HuH-7.5 (cell line): Measurements from ENCODE around the gene AIFM2.
A peak's percentile ranks its signal among the peaks of the same experiment; 100 is the strongest.
"Not testable (repeated sequence)": the region's sequence is repeated elsewhere in the genome, so short reads cannot be mapped to it uniquely, and the experiment has no call there.

Experiments
- DNase-seq: peaks from one replicate; pipeline ENCODE4 v3.0.0; 2011; ENCODE audit warnings: low spot score

AIFM2 gene

GRCh38 chr10:70132098-70133029, at the start of gene AIFM2:
AIFM2 (minus strand) TSS chr10:70132825; CDS start chr10:70124084, 8,741 bp downstream.
- DNase-seq = peak; percentile 78

- not testable (repeated sequence) for DNase-seq
Observed at GRCh38 chr10:70179209-70179608, 46.6 kb upstream of the AIFM2 start.

DNA sequence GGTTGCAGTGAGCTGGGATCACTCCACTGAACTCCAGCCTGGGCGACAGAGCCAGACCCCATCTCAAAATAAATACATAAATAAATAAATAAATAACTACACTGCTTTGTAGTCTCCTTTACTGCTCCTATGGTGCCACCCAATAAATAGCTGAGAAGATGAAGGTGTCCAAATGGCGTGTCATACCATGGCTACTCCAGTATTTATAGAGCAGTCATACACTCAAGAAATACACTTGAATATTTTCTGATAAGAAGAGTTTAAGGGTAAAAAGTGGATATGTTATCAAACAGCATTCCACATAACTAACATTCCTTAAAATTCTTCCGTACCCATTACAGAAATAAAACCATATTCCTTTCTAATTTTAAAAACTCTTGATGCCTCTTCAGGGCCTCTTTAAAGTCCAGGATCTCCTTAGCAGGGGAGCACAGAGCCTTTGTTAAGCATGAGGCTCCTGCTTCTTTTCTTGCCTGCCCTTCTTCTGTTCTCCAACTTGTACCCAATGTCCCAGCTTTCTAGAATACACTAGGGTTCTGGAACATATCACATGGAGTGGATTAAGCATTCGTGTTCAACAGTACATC, 45.6 kb upstream of the AIFM2 start:
- DNase-seq = no peak

- no peak for DNase-seq
Observed at GRCh38 chr10:70176441-70176840, 43.8 kb upstream of the AIFM2 start.

DNA sequence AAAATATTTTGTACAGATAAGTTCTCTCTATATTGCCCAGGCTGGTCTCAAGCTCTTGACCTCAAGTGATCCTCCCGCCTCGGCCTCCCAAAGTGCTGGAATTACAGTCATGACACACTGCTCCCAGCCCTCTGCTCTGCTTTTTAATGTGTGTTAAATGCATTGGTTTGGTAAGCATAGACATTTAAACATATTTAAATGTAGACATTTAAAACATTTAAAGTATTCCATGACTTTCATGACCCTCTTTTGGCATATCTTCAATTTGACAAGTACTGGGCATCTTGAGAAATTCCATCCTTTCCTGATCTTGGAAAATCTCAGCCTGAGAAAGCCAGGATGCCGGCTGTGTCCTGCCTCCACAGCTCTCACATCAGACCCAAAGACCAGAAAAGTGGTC, 42.9 kb upstream of the AIFM2 start:
- no peak for DNase-seq

- DNase-seq = no peak
Observed at GRCh38 chr10:70174058-70174741, 41.6 kb upstream of the AIFM2 start.

DNA sequence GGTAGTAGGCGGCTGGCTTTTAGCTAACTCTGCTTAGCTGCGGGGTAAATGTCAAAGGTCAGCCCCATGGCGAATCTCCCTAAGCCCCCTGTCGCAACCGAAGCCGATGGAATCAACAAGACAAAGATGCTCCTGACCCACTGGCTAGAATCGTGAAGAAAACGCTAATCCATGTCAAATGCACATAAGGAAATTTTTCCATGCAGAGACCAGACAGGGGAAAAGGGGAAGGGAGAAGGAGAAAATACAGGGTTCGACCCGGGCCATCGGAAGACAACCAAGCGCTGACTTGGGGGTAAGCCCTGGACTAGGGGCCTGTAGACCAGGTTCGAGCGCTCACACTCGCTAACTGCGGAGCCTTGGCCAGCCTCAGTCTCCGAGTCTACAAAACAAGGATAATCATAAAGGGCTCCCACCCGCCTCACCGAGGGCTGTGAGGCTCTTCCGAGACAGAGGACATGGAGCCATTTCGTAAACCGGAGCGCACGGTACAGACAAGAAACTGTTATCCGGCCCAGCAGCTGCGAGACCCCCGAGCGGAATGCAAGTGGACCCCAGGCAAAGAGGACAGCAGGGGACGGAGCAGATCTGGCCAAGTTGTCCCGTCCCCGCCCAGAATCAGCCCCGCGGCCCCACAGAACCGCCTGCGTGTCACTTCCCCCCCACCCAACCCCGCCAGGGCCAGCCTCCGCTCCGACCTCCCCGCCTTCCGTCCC, 37.2 kb upstream of the AIFM2 start:
- DNase-seq = no peak

DNA sequence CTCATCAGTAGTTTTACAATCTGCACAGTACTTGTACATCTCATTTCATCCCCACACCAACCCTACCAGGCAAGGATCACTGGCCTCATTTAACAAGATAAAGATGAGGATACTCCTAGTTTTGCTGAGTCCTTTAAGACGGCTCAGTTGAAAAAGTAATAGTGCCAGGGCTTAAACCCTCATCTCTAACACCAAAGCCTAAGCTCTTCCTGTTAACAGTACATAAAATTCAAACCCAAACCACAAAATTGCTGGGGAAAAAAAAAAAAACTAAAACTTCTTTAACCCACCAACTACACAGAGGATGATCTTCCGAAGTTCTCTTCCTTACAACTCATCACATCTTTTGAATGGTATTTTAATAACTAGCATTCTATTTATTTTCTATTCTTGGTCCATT, 36.4 kb upstream of the AIFM2 start:
- DNase-seq = no peak

GRCh38 chr10:70167246-70167645, 34.6 kb upstream of the AIFM2 start:
- DNase-seq = no peak

DNA sequence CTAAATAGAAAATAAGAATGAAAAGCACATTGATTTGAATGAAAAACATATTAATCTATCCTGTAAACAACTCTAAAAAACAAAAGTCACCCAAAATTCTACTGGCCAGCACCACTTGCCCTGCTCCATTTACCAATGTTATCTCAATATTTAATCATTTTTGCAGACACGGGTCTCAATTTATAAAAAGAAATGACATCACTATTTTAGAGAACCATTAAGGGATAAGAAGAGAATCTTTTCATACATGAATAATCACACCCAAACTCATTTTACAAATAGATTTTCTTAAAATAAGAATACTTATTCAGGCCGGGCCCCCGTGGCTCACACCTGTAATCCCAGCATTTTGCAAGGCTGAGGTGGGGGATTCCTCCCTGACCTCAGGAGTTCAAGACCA, 33.8 kb upstream of the AIFM2 start:
- no peak for DNase-seq

DNA sequence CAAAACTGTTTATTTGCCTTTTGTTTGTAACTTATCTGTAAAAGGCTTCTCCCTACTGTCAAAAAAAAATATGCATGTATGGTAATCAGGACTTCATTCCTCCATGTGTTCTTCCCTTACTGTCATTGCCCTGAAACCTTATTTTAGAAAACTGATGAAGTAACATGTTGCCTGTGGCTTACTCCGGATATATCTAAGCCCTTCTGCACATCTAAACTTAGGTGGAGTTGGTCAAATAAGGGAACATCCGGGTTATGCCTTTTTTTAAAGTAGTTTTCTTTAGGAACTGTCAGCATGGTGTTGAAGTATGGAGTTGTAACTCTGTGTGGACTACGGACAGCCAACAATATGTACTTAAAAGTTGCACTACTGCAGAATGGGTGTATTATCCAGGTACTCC, 31.5 kb upstream of the AIFM2 start:
- no peak for DNase-seq

DNA sequence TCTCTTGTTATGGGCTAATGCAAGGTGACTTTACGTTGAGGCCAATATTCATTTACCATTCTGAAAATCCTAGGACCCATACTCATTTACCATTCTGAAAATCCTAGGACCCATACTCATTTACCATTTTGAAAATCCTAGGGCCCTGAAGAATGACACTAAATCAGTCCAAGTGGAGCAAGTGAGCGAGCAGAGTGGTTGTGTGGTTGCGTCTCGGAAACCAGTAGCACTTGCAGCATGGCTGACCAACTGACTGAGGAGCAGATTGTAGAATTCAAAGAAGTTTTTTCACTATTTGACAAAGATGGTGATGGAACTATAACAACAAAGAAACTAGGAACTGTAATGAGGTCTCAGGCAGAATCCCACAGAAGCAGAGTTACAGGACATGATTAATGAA, 30.8 kb upstream of the AIFM2 start:
- no peak for DNase-seq

DNA sequence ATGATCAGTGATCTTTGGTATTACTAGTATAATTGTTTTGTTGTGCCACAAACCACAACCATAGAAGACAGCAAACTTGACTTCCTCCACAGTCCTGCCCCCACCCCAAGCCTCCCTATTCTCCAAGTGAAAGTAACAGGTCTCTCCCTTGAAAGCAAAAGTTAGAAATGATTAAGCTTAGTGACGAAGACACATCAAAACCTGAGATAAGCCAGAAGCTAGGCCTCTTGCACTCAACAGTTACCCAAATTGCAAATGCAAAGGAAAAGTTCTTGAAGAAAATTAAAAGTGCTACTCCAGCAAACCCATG, 30.2 kb upstream of the AIFM2 start:
- DNase-seq = no peak

DNA sequence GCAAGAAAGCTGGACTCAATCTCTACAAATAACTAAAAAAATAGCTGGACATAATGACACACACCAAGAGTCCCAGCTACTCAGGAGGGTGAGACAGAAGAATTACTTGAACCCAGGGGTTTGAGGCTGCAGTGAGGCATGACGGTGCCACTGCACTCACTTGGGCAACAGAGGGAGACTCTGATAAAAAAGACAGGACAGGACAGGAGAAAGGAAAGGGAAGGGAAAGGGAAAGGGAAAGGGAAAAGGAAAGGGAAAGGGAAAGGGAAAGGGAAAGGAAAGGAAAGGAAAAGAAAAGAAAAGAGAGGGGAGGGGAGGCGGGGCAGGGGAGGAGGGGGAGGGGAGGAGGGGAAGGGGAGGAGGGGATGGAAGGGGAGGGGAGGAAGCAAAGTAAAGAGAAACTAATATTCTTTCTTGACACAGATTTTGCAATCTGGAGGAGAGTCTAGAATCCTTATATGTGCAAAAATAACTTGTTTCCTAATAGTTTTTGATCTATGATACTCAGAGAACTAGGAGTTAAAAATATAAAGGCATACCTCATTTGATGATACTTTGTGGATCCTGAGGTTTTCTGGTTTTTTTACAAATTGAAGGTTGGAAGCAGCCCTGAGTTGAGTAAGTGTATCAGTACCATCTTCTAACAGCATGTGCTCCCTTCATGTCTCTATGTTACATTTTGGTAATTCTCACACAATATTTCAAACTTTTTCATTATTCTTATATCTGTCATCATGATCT, 29.7 kb upstream of the AIFM2 start:
- DNase-seq = no peak

GRCh38 chr10:70160798-70161197, 28.2 kb upstream of the AIFM2 start:
- no peak for DNase-seq

- not testable (repeated sequence) for DNase-seq
Observed at GRCh38 chr10:70159366-70159765, 26.7 kb upstream of the AIFM2 start.

DNA sequence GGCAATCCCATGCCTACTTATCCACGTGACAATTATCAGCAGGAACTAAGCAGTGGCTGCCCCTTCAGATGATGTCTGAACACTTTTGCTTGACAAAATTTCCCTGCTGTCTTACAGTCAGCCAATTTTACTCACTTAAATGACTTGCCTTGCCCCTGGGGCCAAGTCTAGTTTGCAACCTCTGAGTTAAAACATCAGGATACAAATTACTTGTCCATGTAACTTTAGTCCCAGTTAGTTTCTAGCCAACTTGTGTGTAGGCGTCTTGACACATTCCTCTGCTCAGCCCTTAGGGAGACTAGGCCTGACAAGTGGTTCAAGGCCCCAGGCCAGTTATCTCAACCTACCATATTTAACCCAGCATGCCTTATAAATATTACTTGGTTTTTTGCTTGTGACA, 25.5 kb upstream of the AIFM2 start:
- no peak for DNase-seq

DNA sequence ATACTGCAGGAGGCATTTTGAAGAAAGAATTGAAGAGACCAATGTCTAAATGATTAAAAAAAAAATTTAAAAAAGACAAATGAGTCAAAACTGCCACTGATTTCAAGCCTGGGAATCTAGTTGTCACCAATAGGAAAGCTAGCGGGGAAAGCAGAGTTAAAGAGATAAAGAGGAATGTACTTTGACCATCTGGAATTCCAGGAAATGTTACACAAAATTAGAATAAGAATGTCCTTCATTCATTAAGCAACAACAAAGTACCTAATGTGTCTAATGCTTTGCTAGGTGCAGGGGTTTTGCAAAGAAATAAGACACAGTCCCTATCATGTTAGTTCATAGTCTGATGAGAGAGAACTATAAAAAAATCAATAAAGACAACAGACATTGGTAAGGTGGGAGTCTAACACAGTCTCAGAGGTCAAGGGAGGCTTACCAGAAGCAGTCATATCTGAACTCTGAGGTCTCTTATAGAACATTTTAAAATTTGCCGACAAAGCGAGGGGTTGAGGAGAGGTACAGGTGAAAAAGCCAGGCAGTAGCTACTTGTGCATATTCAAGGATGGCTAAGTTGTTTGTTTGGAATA, 22.7 kb upstream of the AIFM2 start:
- no peak for DNase-seq

- DNase-seq = no peak
Observed at GRCh38 chr10:70148516-70148915, 15.9 kb upstream of the AIFM2 start.

GRCh38 chr10:70147259-70147625, 14.6 kb upstream of the AIFM2 start:
- DNase-seq = no peak

DNA sequence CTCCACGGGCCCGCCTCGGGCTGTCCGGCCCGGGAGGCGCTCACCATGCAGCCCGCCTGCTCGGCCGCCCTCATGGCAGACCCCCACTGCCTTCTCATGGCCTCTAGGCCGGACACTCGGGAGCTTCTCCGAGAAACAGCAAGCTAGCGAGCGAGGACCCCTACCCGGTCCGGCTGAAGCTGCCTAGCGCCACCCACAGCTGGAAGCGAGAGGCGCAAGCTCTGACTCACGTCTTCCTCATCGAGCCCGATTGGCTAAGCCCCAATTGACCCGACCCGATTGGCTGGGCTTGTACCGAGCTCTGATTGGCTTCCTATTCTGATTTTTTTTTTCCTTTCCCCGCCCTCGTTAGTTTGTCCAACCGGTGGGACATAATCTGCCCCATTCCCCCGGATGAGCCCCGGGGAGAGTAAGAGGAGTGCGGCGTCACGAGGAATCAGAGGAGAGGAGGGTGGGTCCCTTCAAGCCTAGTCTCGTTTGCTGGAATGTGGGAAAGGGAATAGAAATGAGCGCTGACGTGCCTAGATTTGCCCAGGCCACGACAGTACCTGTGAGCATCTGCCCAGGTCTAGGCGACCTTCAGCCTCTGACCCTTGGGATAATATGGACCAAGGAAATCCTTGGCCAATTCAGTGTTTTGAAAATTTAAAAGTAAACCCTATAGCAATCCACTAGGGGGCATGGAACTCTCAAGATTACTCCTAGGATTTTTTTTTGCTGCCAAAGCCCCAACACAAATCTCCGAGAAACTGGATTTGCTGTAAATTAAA, 14.0 kb upstream of the AIFM2 start, which contains the start of gene TYSND1:
Gene TYSND1, minus strand, starts transcription at position 212 of the 770 bp plus-strand sequence. Its CDS starts 114 bp downstream, at position 98.
- peak; percentile 97 for DNase-seq
